A549 (cell line): ENCODE data around the gene TSPAN3.

Experiments
- EHMT2 ChIP-seq: fragments of 200-600 bp; sonication (generic); IDR thresholded peaks from 2 replicates; pipeline ENCODE4 v1.6.1; 2016; ENCODE audit warnings: antibody characterized with exemption, low read depth, mild to moderate bottlenecking, moderate library complexity
- EP300 ChIP-seq, 2 experiments: fragments of >200 bp; sonication (Bioruptor Twin); formaldehyde crosslinking; IDR thresholded peaks; 2 replicates in 1 of 2; 3 replicates in 1 of 2; pipeline ENCODE4 v1.6.1; 2016 to 2017
- ESRRA ChIP-seq: fragments of 150-350 bp; IDR thresholded peaks from 2 replicates; pipeline ENCODE4 v1.6.1; 2014; ENCODE audit warnings: mild to moderate bottlenecking, low read length, borderline replicate concordance
- HOXA7 ChIP-seq: fragments of 250-450 bp; sonication (Bioruptor Pico); IDR thresholded peaks from 2 replicates; pipeline ENCODE4 v1.5.0; 2020; ENCODE audit warnings: mild to moderate bottlenecking, moderate library complexity
- MYC ChIP-seq: IDR thresholded peaks from 2 replicates; pipeline ENCODE4 v1.6.1; 2012; ENCODE audit warnings: mild to moderate bottlenecking, inconsistent platforms, low read length, improper control_type of control experiment, borderline replicate concordance
- NPAS2 ChIP-seq: fragments of 250-450 bp; sonication (Bioruptor Pico); IDR thresholded peaks from 2 replicates; pipeline ENCODE4 v1.8.0; 2022; ENCODE audit warnings: mild to moderate bottlenecking, moderate library complexity, borderline replicate concordance
- POLR2A ChIP-seq: IDR thresholded peaks from 2 replicates; pipeline ENCODE4 v1.6.1; 2012; ENCODE audit warnings: mild to moderate bottlenecking, low read length
- POLR2AphosphoS2 ChIP-seq: conservative IDR thresholded peaks from 2 replicates; pipeline ENCODE4 v1.6.1; 2012; ENCODE audit warnings: low read length, improper control_type of control experiment, inconsistent platforms
- RAD21 ChIP-seq, 2 experiments: fragments of >200 bp in 1 of 2; sonication (Bioruptor Twin) in 1 of 2; formaldehyde crosslinking in 1 of 2; IDR thresholded peaks in 1 of 2; conservative IDR thresholded peaks in 1 of 2; 2 replicates in 1 of 2; 3 replicates in 1 of 2; pipeline ENCODE4 v1.6.1; 2012 to 2018; ENCODE audit warnings: inconsistent platforms in 1 of 2
- RFX5 ChIP-seq: fragments of 450-650 bp; IDR thresholded peaks from 2 replicates; pipeline ENCODE4 v1.7.1; 2014; ENCODE audit warnings: antibody characterized with exemption, mild to moderate bottlenecking, moderate library complexity
- SMC3 ChIP-seq: fragments of >200 bp; sonication (Bioruptor Twin); formaldehyde crosslinking; IDR thresholded peaks from 3 replicates; pipeline ENCODE4 v1.6.1; 2018; ENCODE audit warnings: inconsistent platforms
- TF ChIP-seq, protein P1 (sequence below): fragments of >200 bp; sonication (Bioruptor Twin); formaldehyde crosslinking; IDR thresholded peaks from 3 replicates; pipeline ENCODE4 v1.5.1; 2016
- TF ChIP-seq, protein P2 (sequence below): IDR thresholded peaks from 2 replicates; pipeline ENCODE4 v1.6.1; 2012
- TF ChIP-seq, protein P3 (sequence below): fragments of 450-650 bp; IDR thresholded peaks from 2 replicates; pipeline ENCODE4 v1.6.1; 2014; ENCODE audit warnings: antibody characterized with exemption

DNA sequence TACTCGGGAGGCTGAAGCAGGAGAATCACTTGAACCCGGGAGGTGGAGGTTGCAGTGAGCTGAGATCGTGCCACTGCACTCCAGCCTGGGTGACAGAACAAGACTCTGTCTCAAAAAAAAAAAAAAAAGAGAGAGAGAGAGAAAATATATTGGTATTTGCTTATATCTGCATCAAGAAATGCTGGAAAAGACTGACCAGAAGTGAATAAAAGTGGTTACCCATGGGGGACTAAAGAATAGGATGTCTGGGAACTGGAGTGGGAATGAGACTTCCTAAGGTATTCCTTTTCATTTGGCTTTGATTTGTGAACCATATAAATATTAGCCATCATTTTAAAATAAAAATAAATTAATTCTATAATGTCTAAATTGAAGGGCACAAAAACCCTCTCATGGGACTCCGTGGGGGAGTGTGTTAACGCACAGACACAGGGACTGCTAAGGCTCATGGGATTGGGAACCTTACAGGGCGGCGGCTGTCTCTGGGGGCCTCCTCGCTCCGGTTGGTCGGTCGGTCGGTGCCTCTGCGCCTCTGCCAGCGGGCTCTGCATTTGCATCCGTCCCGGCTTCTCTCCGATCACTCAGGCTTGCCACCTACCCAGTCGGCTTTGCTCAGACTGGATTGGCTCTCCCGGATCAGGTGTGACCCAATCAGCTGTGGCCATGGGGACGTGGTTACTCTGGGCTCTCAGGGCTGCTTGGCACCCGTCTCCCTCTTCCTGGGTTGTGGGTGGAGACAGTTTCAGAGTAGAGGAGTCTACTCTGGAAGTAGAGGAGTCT is 12.7 kb upstream of the TSPAN3 start:
- TF ChIP-seq, protein P1, sequence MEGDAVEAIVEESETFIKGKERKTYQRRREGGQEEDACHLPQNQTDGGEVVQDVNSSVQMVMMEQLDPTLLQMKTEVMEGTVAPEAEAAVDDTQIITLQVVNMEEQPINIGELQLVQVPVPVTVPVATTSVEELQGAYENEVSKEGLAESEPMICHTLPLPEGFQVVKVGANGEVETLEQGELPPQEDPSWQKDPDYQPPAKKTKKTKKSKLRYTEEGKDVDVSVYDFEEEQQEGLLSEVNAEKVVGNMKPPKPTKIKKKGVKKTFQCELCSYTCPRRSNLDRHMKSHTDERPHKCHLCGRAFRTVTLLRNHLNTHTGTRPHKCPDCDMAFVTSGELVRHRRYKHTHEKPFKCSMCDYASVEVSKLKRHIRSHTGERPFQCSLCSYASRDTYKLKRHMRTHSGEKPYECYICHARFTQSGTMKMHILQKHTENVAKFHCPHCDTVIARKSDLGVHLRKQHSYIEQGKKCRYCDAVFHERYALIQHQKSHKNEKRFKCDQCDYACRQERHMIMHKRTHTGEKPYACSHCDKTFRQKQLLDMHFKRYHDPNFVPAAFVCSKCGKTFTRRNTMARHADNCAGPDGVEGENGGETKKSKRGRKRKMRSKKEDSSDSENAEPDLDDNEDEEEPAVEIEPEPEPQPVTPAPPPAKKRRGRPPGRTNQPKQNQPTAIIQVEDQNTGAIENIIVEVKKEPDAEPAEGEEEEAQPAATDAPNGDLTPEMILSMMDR, result no peak
- no peak for TF ChIP-seq POLR2AphosphoS2
- TF ChIP-seq, protein P2, sequence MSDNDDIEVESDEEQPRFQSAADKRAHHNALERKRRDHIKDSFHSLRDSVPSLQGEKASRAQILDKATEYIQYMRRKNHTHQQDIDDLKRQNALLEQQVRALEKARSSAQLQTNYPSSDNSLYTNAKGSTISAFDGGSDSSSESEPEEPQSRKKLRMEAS, result no peak
- 0 out of 2 replicates have a peak, but pooled peaks have one; percentile 35 for TF ChIP-seq RFX5
- TF ChIP-seq EP300 (IDR thresholded peaks at IDR 0.05), result no peak
- TF ChIP-seq ESRRA, result no peak
- TF ChIP-seq EHMT2, result no peak
- peak; percentile 27; the same call in 1 of the 2 replicates for TF ChIP-seq POLR2A
- TF ChIP-seq MYC, result no peak
- TF ChIP-seq RAD21 (conservative IDR thresholded peaks at IDR 0.05 in 1 of 2, IDR thresholded peaks at IDR 0.05 in 1 of 2), result no peak
- TF ChIP-seq SMC3, result no peak
- no peak for TF ChIP-seq HOXA7 (CRISPR knock-in tag)
- TF ChIP-seq, protein P3, sequence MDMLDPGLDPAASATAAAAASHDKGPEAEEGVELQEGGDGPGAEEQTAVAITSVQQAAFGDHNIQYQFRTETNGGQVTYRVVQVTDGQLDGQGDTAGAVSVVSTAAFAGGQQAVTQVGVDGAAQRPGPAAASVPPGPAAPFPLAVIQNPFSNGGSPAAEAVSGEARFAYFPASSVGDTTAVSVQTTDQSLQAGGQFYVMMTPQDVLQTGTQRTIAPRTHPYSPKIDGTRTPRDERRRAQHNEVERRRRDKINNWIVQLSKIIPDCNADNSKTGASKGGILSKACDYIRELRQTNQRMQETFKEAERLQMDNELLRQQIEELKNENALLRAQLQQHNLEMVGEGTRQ, result peak; percentile 53
- no peak for TF ChIP-seq NPAS2 (CRISPR knock-in tag)
